Stimulated activated CD8-positive, alpha-beta memory T cell treated with anti-CD3 and anti-CD28 coated beads, Interleukin-7, amount 100 ng/mL, for 24 hours (primary cell): ENCODE data around the gene FAM171A2.
A peak's percentile ranks its signal among the peaks of the same experiment; 100 is the strongest.
"Not testable (repeated sequence)": the region's sequence is repeated elsewhere in the genome, so short reads cannot be mapped to it uniquely, and the experiment has no call there.

Source experiments
- DNase-seq: peaks from one replicate; pipeline ENCODE4 v3.0.0-alpha.2; 2020; ENCODE audit warnings: low read depth

Gene FAM171A2

GRCh38 chr17:44345454-44346026 lies 18.1 kb downstream of the FAM171A2 start:
- DNase-seq = no peak

- DNase-seq = peak; percentile 67
These were observed 18.7 kb downstream of the FAM171A2 start, which contains the start of gene GRN for GRCh38 chr17:44344939-44345453. Gene GRN (plus strand): TSS chr17:44345302. CDS start chr17:44349165, 3,863 bp downstream.

GRCh38 chr17:44343510-44344209 lies 20.0 kb downstream of the FAM171A2 start:
- DNase-seq = no peak

GRCh38 chr17:44340553-44340952 lies 23.1 kb downstream of the FAM171A2 start:
- DNase-seq = not testable (repeated sequence)

- DNase-seq = no peak
These were observed 25.0 kb downstream of the FAM171A2 start for GRCh38 chr17:44338702-44339101.

- no peak for DNase-seq
These were observed 27.7 kb downstream of the FAM171A2 start for GRCh38 chr17:44335968-44336367.

GRCh38 chr17:44335564-44335963 lies 28.1 kb downstream of the FAM171A2 start:
- DNase-seq = no peak

GRCh38 chr17:44334727-44335126 lies 28.9 kb downstream of the FAM171A2 start:
- DNase-seq = no peak

- no peak for DNase-seq
These were observed 29.3 kb downstream of the FAM171A2 start for GRCh38 chr17:44334315-44334714.

GRCh38 chr17:44333371-44333770 lies 30.3 kb downstream of the FAM171A2 start:
- DNase-seq = no peak

- no peak for DNase-seq
These were observed 32.3 kb downstream of the FAM171A2 start for GRCh38 chr17:44331249-44331760.

GRCh38 chr17:44330263-44330662 lies 33.4 kb downstream of the FAM171A2 start:
- DNase-seq = not testable (repeated sequence)

- DNase-seq = not testable (repeated sequence)
These were observed 34.1 kb downstream of the FAM171A2 start for GRCh38 chr17:44329516-44329915.

- DNase-seq = no peak
These were observed 35.8 kb downstream of the FAM171A2 start for GRCh38 chr17:44327715-44328449.

- peak; percentile 85 for DNase-seq
These were observed 36.7 kb downstream of the FAM171A2 start for GRCh38 chr17:44326861-44327444.

- peak; percentile 84 for DNase-seq
These were observed 38.9 kb downstream of the FAM171A2 start, which contains the start of gene SLC25A39 for GRCh38 chr17:44324571-44325275. Gene SLC25A39 (minus strand): TSS chr17:44324823. CDS start chr17:44323562, 1,261 bp downstream.

GRCh38 chr17:44324092-44324570 lies 39.5 kb downstream of the FAM171A2 start:
- no peak for DNase-seq

GRCh38 chr17:44323359-44324091 lies 40.1 kb downstream of the FAM171A2 start:
- no peak for DNase-seq

GRCh38 chr17:44322236-44322895 lies 41.3 kb downstream of the FAM171A2 start:
- no peak for DNase-seq
